ENCODE data around the gene SLC8B1.

Gene SLC8B1

DNA sequence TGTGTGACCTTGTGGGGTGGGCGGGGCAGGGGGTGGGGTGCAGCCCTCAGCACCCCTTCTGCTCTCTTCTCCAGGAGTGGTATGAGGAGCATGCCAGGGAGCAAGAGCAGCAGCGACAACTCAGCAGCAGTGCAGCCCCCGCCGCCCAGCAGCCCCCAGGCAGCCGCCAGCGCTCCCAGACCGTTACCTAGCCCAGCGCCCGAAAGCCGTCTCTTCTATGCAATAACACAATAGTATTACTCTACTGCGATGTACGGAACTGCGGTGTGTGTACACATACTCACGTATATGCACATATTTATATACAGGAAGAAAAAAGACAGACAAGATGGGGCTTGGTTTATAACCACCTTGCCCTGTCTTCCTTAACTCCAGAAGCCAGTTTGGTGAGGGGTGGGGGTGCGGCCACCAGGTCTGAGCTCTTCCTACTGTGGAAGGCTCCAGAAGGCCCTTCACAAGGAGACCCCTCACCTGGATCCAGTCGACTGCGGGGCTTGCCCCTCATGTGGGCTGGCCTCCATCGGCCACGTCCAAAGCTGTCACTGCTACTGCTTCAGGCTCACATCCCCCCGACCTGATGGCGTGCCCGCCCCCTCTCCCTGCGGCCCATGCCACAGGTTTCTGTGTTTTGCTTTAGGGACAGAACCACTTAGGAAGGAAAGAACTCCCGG is 38.9 kb downstream of the SLC8B1 start:
- DNase-seq (ENCODE audit: low read depth), result no peak

DNA sequence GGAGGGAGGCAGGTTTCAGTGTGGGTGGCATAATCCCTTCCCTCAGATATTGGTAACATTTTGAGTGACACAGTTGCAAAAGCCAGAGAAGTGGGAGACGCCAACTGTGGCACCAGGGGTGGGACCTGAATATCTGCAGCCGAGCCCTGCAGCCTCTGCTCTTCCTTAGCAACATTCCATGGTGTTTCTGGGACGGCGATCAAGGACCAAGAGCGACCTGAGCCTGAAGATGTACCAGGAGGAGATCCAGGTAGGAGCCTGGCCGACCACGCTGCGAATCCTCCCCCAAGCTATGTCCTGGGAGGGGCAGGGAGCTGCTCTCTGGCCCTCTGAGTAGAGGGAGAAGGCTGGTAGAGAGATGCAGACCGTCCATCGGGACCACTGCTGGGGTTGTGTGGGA is 41.8 kb downstream of the SLC8B1 start:
- DNase-seq (ENCODE audit: low read depth), result no peak

GRCh38 chr12:113292547-113292946 is 42.4 kb downstream of the SLC8B1 start:
- DNase-seq (ENCODE audit: low read depth), result no peak

DNA sequence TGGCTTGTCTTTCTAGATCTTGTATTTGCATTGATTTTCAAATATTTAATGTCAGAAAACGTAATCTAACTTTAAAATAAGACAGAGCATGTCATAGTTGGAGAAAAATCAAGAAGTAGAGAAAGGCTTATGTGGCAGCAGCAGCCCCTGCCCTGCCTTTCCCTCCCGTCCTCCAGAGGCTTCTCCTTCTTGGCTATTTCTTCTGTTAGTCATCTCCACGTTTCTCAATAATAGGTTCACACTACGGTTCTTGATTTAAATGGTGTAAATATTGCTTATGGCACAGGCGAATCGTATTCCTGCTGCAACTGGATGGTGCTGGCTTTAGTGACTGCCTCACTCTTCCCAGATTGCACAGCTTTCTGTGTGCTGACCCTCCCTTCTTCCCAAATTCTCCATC is 42.8 kb downstream of the SLC8B1 start:
- DNase-seq (ENCODE audit: low read depth), result peak; percentile 76

- DNase-seq (ENCODE audit: low read depth), result no peak
Observed at GRCh38 chr12:113291586-113291985, 43.3 kb downstream of the SLC8B1 start.

DNA sequence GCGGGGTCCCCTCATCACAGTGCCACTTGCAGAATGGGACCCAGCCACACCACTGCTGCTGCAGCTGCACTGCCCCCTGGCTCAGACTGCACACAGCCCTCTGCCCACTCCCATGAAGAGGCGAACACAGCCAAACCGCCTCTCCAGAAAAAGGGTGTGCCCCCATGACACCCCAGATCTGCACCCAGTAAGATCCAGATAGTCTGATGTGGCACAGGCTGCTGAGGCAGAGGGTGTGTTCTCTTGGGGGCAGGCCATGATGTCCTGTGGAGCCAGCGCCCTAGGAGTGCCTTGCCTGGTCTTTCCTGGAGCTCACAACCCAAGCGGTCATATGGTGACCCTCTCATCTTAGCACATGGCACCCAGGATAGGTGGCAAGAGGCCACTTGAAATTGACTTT is 44.4 kb downstream of the SLC8B1 start:
- DNase-seq (ENCODE audit: low read depth), result no peak

- no peak for DNase-seq (ENCODE audit: low read depth)
Observed at GRCh38 chr12:113289361-113289760, 45.5 kb downstream of the SLC8B1 start.

DNA sequence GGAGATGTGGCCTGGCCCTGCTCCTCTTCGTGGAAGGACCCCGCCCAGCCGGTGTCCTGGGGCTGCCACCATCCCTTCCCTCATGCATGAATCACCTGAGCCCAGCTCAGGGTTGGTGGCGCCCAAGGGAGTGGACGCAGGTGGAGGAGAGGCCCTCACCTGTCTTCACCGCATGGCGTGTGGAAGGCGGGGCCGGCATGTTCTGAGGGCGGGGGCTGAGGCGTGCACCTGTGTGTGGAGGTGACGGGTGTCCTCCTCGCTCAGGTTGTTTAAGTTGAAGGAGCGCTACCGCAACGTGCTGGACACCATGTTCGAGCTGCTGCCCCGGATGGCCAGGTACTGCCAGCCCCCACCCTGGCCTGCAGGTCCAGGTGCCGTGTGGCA is 47.0 kb downstream of the SLC8B1 start:
- no peak for DNase-seq (ENCODE audit: low read depth)

DNA sequence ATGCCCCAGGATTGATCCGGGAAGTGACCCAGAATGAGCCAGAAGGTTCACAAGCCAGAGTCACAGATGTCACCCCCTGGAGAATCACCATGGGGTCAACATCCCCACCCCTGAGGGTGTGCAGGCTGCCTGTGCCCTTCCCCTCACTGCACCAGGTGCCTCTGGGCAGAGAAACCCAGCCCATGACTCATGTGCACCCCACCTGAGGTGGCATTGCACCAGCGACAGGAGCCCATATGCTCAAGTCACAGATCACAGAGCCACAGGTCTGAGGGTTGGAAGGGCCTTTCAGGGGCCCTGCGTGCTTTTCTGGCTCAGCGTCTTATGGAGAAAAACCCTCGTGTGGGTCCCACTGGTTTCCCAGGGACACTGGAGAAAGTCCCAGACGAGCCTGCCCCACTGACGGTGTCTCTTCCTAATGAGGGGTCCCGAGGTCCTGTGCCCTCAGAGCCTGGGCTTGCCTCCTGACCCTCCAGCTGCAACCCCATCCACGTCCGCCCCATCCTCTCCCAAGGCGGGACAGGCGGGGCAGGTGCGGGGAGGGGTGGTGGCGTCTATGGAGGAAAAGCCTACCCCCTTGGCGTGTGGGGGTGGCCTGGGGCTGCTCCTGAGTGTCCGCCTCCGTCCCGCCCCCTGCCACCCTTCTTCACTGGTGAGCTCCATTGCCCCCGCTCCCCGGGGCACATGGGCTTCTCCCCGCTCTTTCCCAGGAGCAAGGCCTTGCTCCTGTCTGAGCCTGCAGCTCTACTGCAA is 47.6 kb downstream of the SLC8B1 start:
- DNase-seq (ENCODE audit: low read depth), result no peak

DNA sequence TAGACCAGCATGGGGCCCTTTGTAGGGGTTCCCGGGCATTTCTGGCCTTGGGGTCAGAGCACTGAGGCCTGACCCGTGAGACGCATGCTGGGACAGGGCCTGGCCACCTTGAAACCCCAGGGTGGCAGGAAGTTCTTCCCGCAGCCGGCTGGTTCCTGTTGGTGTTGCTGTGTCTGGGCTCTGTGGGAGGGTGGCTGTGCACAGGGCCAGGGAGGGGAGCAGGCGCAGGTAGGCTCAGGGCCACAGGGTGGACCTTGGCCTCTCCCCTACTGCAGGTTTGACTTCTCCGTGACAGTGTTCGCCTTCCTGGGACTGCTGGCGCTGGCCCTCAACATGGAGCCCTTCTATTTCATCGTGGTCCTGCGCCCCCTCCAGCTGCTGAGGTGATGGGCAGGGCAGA is 48.2 kb downstream of the SLC8B1 start:
- no peak for DNase-seq (ENCODE audit: low read depth)

DNA sequence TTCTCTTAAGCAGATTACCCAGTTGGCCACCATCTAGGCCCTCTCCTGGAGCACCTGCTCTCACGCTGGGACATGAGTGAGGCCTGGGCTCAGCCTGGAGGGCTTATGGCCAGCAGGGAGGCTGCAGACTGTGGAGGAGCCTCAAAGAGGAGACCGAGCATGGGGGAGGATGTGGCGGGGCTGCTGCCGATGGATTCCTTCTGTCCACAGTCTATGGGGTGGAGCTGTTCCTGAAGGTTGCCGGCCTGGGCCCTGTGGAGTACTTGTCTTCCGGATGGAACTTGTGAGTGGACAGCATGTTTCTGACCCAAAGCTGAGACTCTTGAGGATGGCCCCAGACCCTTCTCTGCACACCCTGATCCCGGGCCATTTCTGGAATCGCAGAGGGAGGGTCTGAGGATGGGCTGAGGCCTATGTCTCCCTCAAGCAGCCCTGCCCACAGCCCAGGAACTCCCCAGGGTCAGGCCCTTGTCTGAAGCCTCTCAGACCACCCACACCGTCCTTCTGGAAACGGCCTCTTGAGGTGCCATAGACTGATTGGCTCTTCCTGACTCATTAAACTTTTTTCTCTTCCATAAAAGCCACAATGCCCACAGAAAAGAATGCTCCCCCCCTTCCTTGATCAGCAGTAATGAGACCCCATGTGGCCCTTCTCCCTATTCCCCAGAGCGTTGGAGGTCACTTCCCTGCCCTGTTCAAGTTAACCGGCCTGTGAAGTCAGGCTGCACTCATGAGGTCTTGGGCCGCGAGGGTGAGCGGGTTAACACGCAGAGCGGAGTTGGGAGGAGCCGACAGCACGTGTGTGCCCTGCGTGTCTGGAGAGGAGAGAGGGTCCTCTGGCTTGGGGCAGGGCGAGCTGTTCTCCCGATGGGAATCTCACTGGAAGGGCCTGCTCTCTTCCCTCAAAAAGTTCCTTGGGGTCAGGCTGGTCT is 49.0 kb downstream of the SLC8B1 start:
- DNase-seq (ENCODE audit: low read depth), result no peak

DNA sequence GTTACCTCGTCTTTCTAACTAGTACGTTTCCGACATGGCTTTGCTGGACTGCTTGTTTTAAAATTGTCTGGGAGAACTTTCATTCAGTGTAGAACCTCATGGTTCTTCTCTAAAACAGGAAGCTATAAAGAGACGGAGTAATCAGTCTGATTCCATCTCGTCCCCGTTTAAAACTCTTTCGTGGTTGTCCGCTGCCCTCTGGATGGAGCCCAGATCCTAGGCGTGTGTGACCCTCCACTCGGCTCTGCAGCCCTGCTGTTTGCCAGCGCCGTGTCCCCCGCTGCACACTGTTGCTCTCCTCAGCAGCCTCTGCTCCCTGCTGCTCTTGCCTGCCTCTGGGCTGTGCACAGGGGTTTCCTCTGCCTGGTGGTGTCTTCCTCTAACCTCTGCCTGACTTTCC is 50.2 kb downstream of the SLC8B1 start:
- no peak for DNase-seq (ENCODE audit: low read depth)

GRCh38 chr12:113278633-113279032 is 56.3 kb downstream of the SLC8B1 start:
- DNase-seq (ENCODE audit: low read depth), result no peak

DNA sequence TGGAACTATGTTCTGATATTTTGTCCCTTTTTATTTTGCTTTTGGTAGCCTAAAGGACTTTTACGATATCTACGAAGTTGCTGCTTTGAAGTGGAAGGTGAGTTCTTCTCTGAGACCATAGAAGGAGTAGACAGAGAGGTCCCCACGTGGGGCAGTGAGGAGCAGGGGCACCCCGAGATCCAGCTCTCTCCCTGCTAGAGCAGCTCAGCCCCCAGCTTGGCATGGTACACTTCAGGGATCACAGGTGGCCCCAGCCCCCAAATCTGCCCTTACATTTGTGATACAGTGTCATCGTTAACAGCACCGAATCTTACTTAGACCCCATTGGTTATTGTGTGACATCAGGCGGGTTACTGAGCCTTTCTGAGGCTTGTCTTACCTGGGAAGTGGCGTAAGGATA is 56.8 kb downstream of the SLC8B1 start:
- no peak for DNase-seq (ENCODE audit: low read depth)

DNA sequence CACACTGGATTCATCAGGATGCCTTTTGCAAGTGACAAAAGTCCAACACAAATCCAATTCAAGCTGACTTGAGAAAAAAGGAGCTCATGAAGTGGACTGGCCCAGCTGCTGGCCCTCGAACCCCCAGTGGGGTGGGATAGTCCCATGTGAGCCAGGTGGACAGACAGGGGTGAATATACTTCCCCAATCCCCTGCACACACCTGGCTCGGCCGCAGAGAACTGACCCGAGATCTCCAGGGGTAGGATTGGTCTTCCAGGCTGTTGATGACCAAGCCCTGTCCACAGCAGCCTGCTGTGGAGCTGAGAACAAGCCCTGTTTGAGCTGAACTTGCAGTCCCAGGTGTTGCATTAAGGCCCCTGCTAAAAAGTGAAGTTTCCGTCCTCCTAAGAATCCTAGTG is 57.4 kb downstream of the SLC8B1 start:
- no peak for DNase-seq (ENCODE audit: low read depth)

- DNase-seq (ENCODE audit: low read depth), result no peak
Observed at GRCh38 chr12:113276946-113277500, 57.9 kb downstream of the SLC8B1 start.

GRCh38 chr12:113276306-113276705 is 58.6 kb downstream of the SLC8B1 start:
- no peak for DNase-seq (ENCODE audit: low read depth)

- no peak for DNase-seq (ENCODE audit: low read depth)
Observed at GRCh38 chr12:113274848-113275247, 60.1 kb downstream of the SLC8B1 start.

- DNase-seq (ENCODE audit: low read depth), result no peak
Observed at GRCh38 chr12:113273053-113273725, 61.7 kb downstream of the SLC8B1 start.

- peak; percentile 85 for DNase-seq (ENCODE audit: low read depth)
Observed at GRCh38 chr12:113271853-113272561, 62.9 kb downstream of the SLC8B1 start.

DNA sequence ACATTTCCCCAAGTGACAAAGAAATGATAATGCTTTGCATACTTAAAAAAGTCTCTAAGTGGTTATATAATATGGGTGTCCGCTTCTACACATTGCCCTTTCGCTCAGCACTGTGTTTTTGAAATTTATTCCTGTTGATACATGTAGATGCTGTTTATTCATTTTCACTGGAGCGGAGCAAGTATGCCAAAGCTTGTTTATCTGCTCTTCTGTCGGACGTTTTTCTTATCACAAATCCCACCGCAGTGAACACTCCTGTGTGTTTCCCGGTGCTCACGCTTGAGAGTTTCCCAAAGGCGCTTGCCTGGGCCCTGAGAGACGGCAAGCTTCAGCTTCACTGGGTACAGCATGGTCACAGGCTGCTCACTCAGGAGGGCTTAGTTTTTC is 63.5 kb downstream of the SLC8B1 start:
- no peak for DNase-seq (ENCODE audit: low read depth)

- DNase-seq (ENCODE audit: low read depth), result no peak
Observed at GRCh38 chr12:113270709-113271009, 64.2 kb downstream of the SLC8B1 start.
